Lung (tissue), 12 donors: ENCODE measurements around the gene VCAN. TPM values are rescaled to one million over a fixed set of nuclear protein-coding genes. Genes with fewer than 3 reads are reported as not detected.

Experiments used
- ATAC-seq: fragments of 200-7000 bp; cut with Tn5 transposase; one replicate; pipeline ENCODE4 v1.9.1; 2020; ENCODE audit warnings: moderate number of reproducible peaks; ENCODE audit not compliant: insufficient read depth, low FRiP score
- DNase-seq, 3 donors: peaks; one replicate each; pipeline ENCODE4 v3.0.0-alpha.2; 2013 to 2017
- H3K27ac ChIP-seq, 2 donors: one replicate each; pipeline ENCODE4 v1.5.1; 2013; ENCODE audit warnings: mild to moderate bottlenecking in 2 of 2, moderate library complexity in 2 of 2, control low read depth in 1 of 2, inconsistent platforms in 1 of 2, low read depth in 1 of 2, low read length in 1 of 2
- H3K27me3 ChIP-seq, 3 donors: one replicate each; pipeline ENCODE4 v1.5.1; 2013; ENCODE audit warnings: low read length in 2 of 3; ENCODE audit not compliant: control insufficient read depth in 3 of 3, insufficient read depth in 3 of 3
- H3K36me3 ChIP-seq, 4 donors: one replicate each; pipeline ENCODE4 v1.5.1; 2013; ENCODE audit warnings: low read length in 4 of 4, mild to moderate bottlenecking in 1 of 4, moderate library complexity in 1 of 4; ENCODE audit not compliant: control insufficient read depth in 4 of 4, insufficient read depth in 4 of 4
- H3K4me1 ChIP-seq, 5 donors: one replicate each; pipeline ENCODE4 v1.5.1; 2013; ENCODE audit warnings: low read length in 5 of 5, mild to moderate bottlenecking in 2 of 5, moderate library complexity in 1 of 5; ENCODE audit not compliant: control insufficient read depth in 5 of 5, insufficient read depth in 5 of 5
- H3K4me3 ChIP-seq: one replicate; pipeline ENCODE4 v1.5.1; 2013; ENCODE audit warnings: mild to moderate bottlenecking, control low read depth, moderate library complexity
- H3K9ac ChIP-seq, 2 donors: one replicate each; pipeline ENCODE4 v1.5.1; 2013; ENCODE audit warnings: low read length in 2 of 2, control low read depth in 1 of 2; ENCODE audit not compliant: insufficient read depth in 1 of 2
- H3K9me3 ChIP-seq, 4 donors: one replicate each; pipeline ENCODE4 v1.5.1; 2013; ENCODE audit warnings: low read length in 3 of 4, mild to moderate bottlenecking in 1 of 4, moderate library complexity in 1 of 4; ENCODE audit not compliant: control insufficient read depth in 4 of 4, insufficient read depth in 3 of 4
- WGBS, 2 donors: extraction: QIAGEN DNeasy Blood & Tissue Kit; methylation state at CpG; one replicate each; pipeline ENCODE4 v1.1.7; 2013; 5-methylcytosine and 5-hydroxymethylcytosine counted together
- polyA plus RNA-seq, 2 donors: library from polyadenylated mRNA; stranded (reverse); fragments of 200-250 nt; gene quantifications; one replicate each; pipeline ENCODE4 v1.2.1, GENCODE V29; 2013
- total RNA-seq, 2 donors: library from RNA; depleted of rRNA in 1 of 2; stranded (reverse); fragments of >200 nt in 1 of 2; gene quantifications; one replicate each; pipeline ENCODE4 v1.2.1, GENCODE V29; 2014 to 2021
- TF ChIP-seq, protein P1 (sequence below): IDR thresholded peaks from 2 replicates; pipeline ENCODE4 v1.5.1; 2012; ENCODE audit warnings: mild to moderate bottlenecking; ENCODE audit errors: control extremely low read depth, extremely low read depth
- donor health status: control.
- donor health status: control.
- donor health status: Bipolar disorder and iron deficiency.
- donor health status: healthy.
- donor health status: DM: yes; HTN: yes; CAD: no.

The VCAN gene
- total and polyA plus RNA-seq, 4 donors, result 11.6 to 276 (median 156) TPM

- TF ChIP-seq, protein P1, sequence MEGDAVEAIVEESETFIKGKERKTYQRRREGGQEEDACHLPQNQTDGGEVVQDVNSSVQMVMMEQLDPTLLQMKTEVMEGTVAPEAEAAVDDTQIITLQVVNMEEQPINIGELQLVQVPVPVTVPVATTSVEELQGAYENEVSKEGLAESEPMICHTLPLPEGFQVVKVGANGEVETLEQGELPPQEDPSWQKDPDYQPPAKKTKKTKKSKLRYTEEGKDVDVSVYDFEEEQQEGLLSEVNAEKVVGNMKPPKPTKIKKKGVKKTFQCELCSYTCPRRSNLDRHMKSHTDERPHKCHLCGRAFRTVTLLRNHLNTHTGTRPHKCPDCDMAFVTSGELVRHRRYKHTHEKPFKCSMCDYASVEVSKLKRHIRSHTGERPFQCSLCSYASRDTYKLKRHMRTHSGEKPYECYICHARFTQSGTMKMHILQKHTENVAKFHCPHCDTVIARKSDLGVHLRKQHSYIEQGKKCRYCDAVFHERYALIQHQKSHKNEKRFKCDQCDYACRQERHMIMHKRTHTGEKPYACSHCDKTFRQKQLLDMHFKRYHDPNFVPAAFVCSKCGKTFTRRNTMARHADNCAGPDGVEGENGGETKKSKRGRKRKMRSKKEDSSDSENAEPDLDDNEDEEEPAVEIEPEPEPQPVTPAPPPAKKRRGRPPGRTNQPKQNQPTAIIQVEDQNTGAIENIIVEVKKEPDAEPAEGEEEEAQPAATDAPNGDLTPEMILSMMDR, result no peak
- no peak overlapping the region for H3K9ac ChIP-seq
- ATAC-seq, result no peak
These were observed 56.3 kb downstream of the VCAN start for GRCh38 chr5:83527722-83528438.

GRCh38 chr5:83528439-83528769 lies 56.9 kb downstream of the VCAN start:
- Histone ChIP-seq H3K4me3 (no peak overlapping the region), H3K4me1 (no peaks in the 10 kb centered on the region), H3K27me3 (no peaks in the 10 kb centered on the region), H3K9ac (no peak overlapping the region), H3K9me3 (no peaks in the 10 kb centered on the region), H3K27ac (no peak overlapping the region), H3K36me3 (peaks cover 0 to 29% (median 3%) of the 10 kb centered on the region in 4 donors)
- WGBS, 2 donors, result 83 to 84% methylated on average over 2 of the region's 2 CpGs
- ATAC-seq (no peak), DNase-seq (no peak)
- TF ChIP-seq, protein P1, result no peak

More at GRCh38 chr5:83527722-83528438, 56.3 kb downstream of the VCAN start:
- no peak overlapping the region for H3K4me3 ChIP-seq
- WGBS, 2 donors, result 70 to 77% methylated on average over 4 of the region's 4 CpGs
- DNase-seq, result no peak
- no peak overlapping the region for H3K27ac ChIP-seq
- no peaks in the 10 kb centered on the region for H3K4me1 ChIP-seq
- H3K9me3 ChIP-seq, result no peaks in the 10 kb centered on the region
- H3K36me3 ChIP-seq, result peaks cover 0 to 28% (median 4%) of the 10 kb centered on the region in 4 donors
- no peaks in the 10 kb centered on the region for H3K27me3 ChIP-seq

DNA sequence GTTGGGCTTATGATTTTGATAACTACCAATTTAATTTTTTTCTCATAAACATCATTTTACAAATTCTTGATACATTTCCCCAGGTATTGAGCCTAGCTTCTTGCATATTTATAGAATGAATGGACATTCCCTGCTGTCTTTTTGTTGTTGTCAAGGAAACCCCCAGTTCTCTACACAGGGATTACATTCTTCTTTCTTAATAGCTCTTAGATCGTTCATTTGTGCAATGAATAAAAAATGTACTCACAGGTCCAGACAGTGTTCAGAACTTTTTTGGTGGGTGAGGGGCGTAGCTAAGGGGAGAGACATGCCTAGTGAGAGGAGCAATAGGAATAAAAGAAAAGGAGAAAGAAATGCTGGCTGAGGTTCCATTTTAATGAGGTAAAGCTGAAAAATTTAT lies 58.6 kb downstream of the VCAN start:
- TF ChIP-seq, protein P1, result no peak
- DNase-seq (no peak), ATAC-seq (no peak)
- Histone ChIP-seq H3K9ac (no peak overlapping the region), H3K36me3 (peaks cover 0 to 19% (median 3%) of the 10 kb centered on the region in 4 donors), H3K4me3 (no peak overlapping the region), H3K9me3 (no peaks in the 10 kb centered on the region), H3K27ac (no peak overlapping the region), H3K4me1 (no peaks in the 10 kb centered on the region), H3K27me3 (no peaks in the 10 kb centered on the region)
- WGBS, 2 donors, result 68 to 85% methylated on average over 2 of the region's 2 CpGs

DNA sequence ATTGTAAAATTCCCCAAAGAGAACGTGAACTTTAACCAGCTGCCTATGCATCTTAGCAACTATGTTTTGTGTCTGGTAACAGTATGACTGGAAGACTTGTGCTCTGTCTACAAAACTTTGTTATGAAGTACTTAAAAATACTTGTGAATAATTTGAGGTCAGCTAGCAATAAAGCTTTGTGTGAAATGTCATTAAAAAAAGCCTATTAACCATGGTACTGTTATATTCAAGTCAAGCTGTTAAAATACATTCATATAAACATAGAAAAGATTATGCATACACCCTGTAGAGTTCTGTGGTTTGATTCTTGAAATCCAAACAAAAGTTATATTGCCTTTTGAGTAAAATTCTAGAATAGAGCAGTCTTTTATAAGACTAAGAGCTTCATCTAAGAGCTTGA lies 60.1 kb downstream of the VCAN start:
- Histone ChIP-seq H3K27ac (no peak overlapping the region), H3K9ac (no peak overlapping the region), H3K27me3 (no peaks in the 10 kb centered on the region), H3K4me1 (no peaks in the 10 kb centered on the region), H3K4me3 (no peak overlapping the region), H3K9me3 (no peaks in the 10 kb centered on the region), H3K36me3 (peaks cover 0 to 18% (median 3%) of the 10 kb centered on the region in 4 donors)
- 90 to 93% methylated on average over 1 of the region's 1 CpG for WGBS, 2 donors
- TF ChIP-seq, protein P1, result no peak
- DNase-seq (no peak), ATAC-seq (no peak)
